HG03558 (cell line): ENCODE measurements around the gene HIGD2A.
"Not testable (repeated sequence)": the region's sequence is repeated elsewhere in the genome, so short reads cannot be mapped to it uniquely, and the experiment has no call there.

Experiments
- ATAC-seq: cut with Tn5 transposase; IDR thresholded peaks from one replicate; pipeline ENCODE4 v1.9.1; 2021; ENCODE audit warnings: moderate number of reproducible peaks; ENCODE audit not compliant: unreplicated experiment; ENCODE audit errors: extremely low read depth

Gene HIGD2A

GRCh38 chr5:176391999-176392398, 3.4 kb downstream of the HIGD2A start:
- no peak for ATAC-seq

DNA sequence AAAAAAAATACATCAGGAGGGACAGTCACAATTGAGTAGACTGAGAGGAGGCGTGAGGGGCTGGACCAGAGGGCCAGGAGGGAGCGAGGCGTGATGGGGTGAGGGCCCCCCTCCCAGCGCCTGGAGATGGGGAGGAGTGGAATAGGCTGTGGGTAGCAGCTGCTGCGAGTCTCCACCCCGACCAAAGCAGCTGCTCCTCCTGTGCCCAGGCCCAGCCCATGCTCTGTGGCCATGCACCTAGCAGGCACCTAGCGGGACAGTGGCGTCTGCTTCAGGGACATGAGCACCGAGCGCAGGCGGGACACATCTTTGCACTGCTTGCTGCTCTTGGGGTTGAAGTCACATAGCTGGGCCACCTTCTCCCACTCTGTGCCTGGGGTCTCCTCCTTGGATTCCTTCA, 4.0 kb downstream of the HIGD2A start:
- no peak for ATAC-seq

DNA sequence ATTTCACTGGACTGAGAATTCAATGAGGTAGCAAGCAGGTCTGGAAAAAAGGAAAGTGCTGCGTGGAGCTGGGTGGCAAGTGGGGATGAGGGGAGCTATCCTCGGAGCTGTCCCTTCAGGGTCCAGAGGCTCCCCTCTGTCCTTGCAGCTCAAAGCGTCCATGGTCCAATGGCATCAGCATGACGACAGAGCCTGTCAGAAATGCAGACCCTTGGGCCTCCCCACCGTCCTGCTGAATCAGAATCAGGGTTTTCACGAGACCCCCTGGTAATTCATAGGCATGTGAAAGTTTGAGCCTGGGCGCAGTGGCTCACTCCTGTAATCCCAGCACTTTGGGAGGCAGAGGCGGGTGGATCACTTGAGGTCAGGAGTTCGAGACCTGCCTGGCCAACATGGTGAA, 5.5 kb downstream of the HIGD2A start:
- ATAC-seq = no peak

- ATAC-seq = no peak
Measured at GRCh38 chr5:176394881-176395675, 6.5 kb downstream of the HIGD2A start.

DNA sequence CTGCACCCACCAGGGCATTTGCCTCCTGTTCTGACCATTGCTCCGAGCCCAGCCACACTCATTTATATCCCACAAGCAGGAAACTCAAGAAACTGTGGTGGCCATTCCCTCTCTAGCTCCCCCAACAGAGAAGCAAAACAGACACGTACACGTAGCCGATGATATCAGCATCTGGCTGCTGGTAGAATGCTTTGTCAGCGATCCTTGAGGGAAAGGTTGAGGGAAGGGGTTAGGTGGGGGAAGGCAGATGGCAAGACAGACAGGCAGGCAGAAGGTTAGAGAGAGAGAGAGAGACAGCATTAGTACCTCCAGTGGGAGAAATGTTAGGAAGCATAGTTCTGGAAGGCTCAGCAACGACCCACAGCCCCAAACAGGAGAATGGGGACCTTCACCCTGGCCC, 7.8 kb downstream of the HIGD2A start:
- no peak for ATAC-seq

DNA sequence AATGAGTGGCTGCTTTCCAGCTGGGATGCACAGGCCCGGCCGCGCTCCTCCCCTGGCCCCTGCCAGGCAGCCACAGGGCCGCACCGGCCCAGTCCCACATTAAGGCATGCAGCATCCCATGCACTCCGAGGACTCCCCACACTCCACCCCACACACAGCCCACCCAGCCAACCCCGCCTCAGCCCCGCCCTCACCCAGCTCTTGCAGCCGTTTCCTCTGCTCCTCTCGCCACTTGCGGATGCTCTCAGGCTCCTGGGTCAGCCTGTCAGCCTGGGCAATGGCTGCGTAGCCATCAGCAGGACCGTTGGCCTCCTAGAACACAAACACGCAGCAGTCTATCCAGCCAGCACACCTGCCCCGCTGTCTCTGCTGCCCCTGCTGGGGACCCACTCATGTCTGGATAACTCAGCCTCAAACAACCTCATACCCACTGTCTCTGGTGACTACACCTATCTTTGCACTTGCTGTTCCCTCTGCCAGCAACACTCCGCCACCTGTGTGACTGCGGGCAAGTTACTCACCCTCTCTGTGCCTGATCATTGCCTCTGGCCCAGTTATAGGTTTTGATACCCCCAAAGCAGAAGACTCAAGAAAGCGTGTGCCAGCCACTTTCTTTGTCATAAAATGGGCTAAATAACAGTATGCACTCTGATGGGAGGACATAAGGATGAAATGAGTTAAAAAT, 9.3 kb downstream of the HIGD2A start:
- no peak for ATAC-seq

DNA sequence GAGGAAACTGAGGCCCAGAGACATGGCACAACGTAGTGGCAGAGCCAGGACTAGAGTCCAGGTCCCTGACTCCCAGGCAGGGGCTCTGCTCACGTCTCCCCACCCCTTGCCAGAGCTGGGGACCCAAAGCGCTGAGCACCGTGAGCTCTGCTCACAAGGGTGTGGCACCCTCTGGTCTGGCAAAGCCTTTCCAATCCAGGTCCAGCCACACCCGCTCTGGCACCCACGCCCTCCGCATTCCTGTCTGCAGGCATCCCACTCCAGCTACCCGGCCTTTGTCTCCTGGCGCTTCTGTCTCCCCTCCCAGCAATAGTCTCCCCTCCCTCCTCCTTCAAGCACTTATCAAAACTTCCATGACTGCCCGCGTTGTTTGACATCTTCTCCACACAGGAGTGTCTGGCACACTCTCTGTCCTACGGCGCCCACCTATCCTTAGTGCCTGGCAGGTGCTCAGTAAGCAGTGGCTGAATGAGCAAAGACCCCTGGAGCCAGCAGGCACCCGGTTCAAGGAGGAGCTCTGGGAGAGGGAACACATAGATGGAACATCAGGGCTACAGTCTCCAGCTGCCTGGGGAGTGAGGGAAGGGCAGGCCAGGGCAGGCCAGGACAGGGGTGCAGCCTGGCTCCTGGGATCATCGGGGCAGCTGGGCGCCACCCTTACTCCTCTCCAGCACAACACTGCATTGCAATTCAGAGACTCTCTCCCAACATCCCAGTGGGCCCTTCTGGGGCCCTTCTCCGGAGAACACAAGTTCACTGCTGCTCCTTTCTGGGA, 12.0 kb downstream of the HIGD2A start:
- ATAC-seq = no peak

DNA sequence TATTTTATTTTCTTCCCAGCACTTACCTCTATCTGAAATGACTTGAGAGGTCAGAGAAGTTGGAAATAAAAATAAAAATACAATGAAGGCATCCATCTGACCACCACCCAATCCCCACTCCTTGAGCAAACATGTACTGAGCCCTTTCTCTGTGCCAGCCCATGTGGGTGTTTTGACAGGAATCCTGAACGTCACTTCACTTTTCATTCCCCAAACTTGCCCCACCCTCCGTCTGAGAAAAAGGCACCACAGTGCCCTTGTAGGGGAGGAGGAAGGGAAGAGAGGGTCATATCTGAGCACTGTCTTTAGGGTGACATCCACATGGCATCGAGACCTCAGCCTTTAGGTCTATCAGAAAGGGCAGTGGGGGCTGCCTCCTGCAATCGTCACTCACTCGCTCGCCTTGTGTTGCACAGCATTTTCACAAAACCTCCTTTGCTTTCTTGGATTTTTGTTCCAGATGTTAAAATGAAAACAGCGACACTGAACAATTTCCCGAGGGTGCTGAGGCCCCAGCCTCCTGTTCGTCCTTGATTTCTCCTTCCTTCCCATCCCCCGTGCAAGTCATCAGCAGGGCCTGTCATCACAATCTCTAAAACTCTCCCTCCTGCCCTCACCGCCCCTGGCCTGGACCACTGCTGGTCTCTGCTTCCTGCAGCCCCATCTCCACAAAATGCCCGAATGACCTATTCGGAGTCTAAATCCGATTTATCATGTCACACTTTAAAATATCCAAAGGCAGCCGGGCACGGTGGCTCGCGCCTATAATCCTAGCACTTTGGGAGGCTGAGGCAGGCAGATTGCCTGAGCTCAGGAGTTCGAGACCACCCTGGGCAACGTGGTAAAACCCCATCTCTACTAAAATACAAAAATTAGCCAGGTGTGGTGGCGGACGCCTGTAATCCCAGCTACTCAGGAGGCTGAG, 13.0 kb downstream of the HIGD2A start:
- no peak for ATAC-seq

GRCh38 chr5:176405656-176406435, 17.3 kb downstream of the HIGD2A start:
- ATAC-seq = no peak

DNA sequence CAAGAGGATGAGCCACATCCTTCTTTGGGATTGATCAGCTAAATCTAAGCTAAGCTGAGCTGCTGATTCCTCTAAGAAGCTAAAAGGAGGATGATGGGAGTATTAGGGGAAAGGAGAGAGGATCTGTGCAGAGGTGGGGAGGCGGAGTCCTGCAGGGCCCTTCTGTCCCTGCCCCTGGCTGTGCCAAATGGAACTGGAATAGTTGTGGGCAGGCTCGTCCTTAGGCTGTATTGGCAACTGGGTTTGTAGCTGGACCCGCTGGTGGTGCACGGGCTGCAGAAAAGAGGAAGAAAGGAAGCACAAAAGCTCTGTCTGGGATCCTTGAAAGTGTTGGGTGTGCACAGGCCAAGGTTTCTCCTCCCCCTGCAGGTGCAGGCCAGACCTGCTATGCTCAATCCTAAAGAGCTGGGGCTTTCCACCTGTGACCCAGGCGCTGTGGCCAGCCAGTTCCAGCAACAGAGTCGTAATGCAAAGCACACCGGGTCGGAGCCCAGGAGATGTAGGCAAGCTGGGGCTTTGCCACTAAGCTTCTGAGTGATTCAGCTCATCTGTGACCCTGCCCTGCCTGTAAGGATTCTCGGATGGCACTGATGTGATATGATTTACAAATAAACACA, 18.0 kb downstream of the HIGD2A start:
- no peak for ATAC-seq

DNA sequence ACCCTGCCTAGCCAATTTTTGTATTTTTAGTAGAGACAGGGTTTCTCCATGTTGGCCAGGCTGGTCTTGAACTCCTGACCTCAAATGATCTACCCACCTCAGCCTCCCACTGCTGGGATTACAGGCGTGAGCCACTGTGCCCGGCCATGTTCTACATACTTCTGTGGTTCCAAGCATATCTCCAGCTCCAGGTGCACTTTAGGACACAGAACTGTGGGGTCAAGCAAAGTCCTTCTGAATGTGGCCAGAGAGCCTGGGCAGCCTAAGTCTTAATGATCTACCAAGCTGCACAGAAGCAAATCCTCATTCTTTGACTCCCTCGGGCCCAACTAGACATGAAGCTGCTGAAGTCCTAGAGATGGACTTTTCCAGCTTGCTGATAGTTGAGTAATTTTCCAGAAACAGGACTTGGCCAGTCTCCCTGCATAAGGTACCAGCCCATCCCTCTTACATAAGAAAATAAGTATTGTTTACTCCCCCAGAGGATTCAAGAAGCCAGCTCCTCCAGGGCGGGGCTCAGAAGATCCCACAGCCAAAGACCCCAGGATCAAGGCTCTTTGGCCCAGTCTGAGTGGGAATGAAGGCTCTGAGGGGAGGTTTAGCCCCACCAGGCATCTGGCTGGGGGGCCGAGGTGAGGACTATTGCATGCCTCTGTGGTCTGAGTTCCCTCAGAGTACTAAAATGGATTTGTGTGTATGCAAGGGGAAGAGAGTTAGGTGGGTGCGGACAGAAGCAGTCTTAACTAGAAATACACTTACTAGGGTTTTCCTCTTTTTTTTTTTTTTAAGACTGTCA, 19.1 kb downstream of the HIGD2A start:
- ATAC-seq = no peak

- ATAC-seq = not testable (repeated sequence)
Measured at GRCh38 chr5:176408252-176408573, 19.7 kb downstream of the HIGD2A start.

- no peak for ATAC-seq
Measured at GRCh38 chr5:176408590-176408989, 20.0 kb downstream of the HIGD2A start.

DNA sequence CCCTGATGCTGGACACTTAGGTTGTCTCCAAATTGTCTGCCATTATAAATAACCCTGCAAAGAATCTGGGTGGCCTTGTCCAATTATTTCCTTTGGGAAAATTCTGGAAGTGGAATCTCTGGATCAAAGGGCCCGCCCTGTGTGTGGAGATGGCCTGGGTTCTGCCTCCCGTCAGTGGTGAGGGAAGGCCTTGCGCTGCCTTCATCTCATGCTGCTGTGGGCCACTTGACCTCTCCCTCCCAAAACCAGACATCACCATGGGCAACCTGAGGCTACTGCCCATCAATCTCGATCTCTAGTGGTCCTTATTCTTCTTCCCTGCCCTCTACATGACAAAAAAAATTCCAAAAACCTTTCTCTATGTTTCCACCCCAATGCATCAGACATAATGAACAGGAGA, 21.2 kb downstream of the HIGD2A start:
- ATAC-seq = no peak

- ATAC-seq = no peak
Measured at GRCh38 chr5:176410486-176411180, 22.1 kb downstream of the HIGD2A start.

DNA sequence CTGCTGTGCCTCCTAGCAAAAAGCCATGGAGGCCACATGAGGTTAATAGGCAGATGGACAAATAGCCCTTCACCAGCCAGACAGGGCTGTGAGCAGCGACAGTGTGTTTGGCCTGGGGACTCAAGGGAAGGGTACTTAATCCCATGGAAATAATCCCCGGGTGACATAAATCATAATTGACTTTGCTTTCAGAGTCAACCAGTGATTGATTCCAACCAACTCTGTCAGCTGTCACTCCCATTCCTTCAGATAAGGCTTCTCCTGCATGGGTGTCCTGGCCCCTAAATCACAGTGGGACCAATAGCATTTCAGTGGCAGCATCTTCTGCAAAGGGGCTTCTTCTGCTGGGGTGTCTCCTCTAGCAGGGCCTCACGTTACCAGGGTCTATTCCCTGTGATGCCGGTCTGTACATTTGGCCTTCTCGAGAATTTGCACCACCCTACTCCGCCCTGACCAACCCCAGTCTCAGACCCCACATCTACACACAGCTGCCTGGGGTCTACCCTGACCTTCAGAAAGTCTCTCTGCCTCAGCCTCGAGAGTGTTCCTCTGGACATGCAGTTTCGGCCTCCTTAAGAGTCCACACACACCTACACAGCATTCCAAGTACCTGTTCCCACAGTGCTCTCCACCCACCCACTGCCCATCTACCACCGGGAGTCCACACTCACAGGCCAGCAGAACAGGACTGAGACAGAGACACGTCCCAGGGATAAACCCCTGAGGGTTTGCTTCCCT, 24.1 kb downstream of the HIGD2A start:
- no peak for ATAC-seq

DNA sequence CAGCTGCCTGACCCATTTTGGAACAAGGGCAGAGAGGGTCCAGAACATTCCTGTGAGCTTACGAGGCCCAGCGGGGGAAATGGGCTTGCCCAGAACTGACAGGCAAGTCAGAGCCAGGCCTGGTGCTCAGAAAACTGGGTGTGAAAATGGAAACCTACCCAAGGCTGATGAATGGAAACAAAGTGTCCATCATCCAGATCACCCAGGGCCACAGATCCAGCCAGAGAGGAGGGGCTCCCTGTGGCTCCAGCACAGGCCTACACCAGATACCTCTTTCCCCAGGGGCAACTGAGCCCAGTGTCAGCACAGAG, 24.7 kb downstream of the HIGD2A start:
- ATAC-seq = no peak
